COLO829 (cell line): Measurements from ENCODE around the gene B4GALNT1.
A peak's percentile ranks its signal among the peaks of the same experiment; 100 is the strongest.
"Not testable (repeated sequence)": the region's sequence is repeated elsewhere in the genome, so short reads cannot be mapped to it uniquely, and the experiment has no call there.

ENCODE experiments used
- DNase-seq: peaks from one replicate; pipeline ENCODE4 v3.0.0; 2012; ENCODE audit warnings: low spot score

Gene B4GALNT1

GRCh38 chr12:57607958-57608663, 24.9 kb downstream of the B4GALNT1 start:
- no peak for DNase-seq

- no peak for DNase-seq
These were observed 26.2 kb downstream of the B4GALNT1 start for GRCh38 chr12:57606821-57607220.

GRCh38 chr12:57606399-57606798, 26.6 kb downstream of the B4GALNT1 start:
- DNase-seq, result no peak

GRCh38 chr12:57605811-57606311, 27.1 kb downstream of the B4GALNT1 start:
- no peak for DNase-seq

- DNase-seq, result no peak
These were observed 27.8 kb downstream of the B4GALNT1 start for GRCh38 chr12:57604992-57605810.

- peak; percentile 18 for DNase-seq
These were observed 28.5 kb downstream of the B4GALNT1 start, which contains the start of gene DTX3 for GRCh38 chr12:57604454-57604991. TSS of gene DTX3 (plus strand) at chr12:57604824. CDS start at chr12:57606518, 1,694 bp downstream.

- peak; percentile 66 for DNase-seq
These were observed 29.1 kb downstream of the B4GALNT1 start for GRCh38 chr12:57603815-57604453.

GRCh38 chr12:57603324-57603723, 29.7 kb downstream of the B4GALNT1 start:
- no peak for DNase-seq

GRCh38 chr12:57602544-57602943, 30.5 kb downstream of the B4GALNT1 start:
- DNase-seq, result no peak

- DNase-seq, result no peak
These were observed 32.6 kb downstream of the B4GALNT1 start for GRCh38 chr12:57600395-57600794.

- no peak for DNase-seq
These were observed 39.8 kb downstream of the B4GALNT1 start for GRCh38 chr12:57593187-57593586.

- DNase-seq, result no peak
These were observed 40.3 kb downstream of the B4GALNT1 start for GRCh38 chr12:57592551-57593165.

- DNase-seq, result no peak
These were observed 41.1 kb downstream of the B4GALNT1 start for GRCh38 chr12:57591782-57592325.

GRCh38 chr12:57590864-57591781, 41.9 kb downstream of the B4GALNT1 start, which contains the start of gene PIP4K2C:
TSS of gene PIP4K2C (plus strand) at chr12:57591192. CDS start at chr12:57591290, 98 bp downstream.
- DNase-seq, result peak; percentile 37

- DNase-seq, result no peak
These were observed 42.5 kb downstream of the B4GALNT1 start for GRCh38 chr12:57590479-57590863.

- not testable (repeated sequence) for DNase-seq
These were observed 43.9 kb downstream of the B4GALNT1 start for GRCh38 chr12:57588951-57589610.

- no peak for DNase-seq
These were observed 46.1 kb downstream of the B4GALNT1 start for GRCh38 chr12:57586832-57587429.

GRCh38 chr12:57586128-57586527, 46.9 kb downstream of the B4GALNT1 start:
- DNase-seq, result no peak

- DNase-seq, result no peak
These were observed 47.8 kb downstream of the B4GALNT1 start for GRCh38 chr12:57585156-57585555.
